ENCODE measurements around the gene ADCY5.

ADCY5 gene

GRCh38 chr3:123392368-123392767 is 56.5 kb downstream of the ADCY5 start:
- TF ChIP-seq CTCF (IDR thresholded peaks at IDR 0.05; ENCODE audit: low read depth, low read length): no peak

GRCh38 chr3:123390865-123391600 is 57.9 kb downstream of the ADCY5 start:
- no peak for TF ChIP-seq CTCF (IDR thresholded peaks at IDR 0.05; ENCODE audit: low read depth, low read length)
- no peak overlapping the region for H3K4me3 ChIP-seq (ENCODE audit: low read depth, low read length)

More at GRCh38 chr3:123392368-123392767, 56.5 kb downstream of the ADCY5 start:
- H3K4me3 ChIP-seq (ENCODE audit: low read depth, low read length): no peak overlapping the region

- H3K4me3 ChIP-seq (ENCODE audit: low read depth, low read length): no peak overlapping the region
- no peak for TF ChIP-seq CTCF (IDR thresholded peaks at IDR 0.05; ENCODE audit: low read depth, low read length)
Measured at GRCh38 chr3:123389628-123389918, 59.3 kb downstream of the ADCY5 start.

GRCh38 chr3:123388811-123389627 is 59.9 kb downstream of the ADCY5 start:
- H3K4me3 ChIP-seq (ENCODE audit: low read depth, low read length): no peak overlapping the region
- no peak for TF ChIP-seq CTCF (IDR thresholded peaks at IDR 0.05; ENCODE audit: low read depth, low read length)

- TF ChIP-seq CTCF (IDR thresholded peaks at IDR 0.05; ENCODE audit: low read depth, low read length): no peak
- H3K4me3 ChIP-seq (ENCODE audit: low read depth, low read length): no peak overlapping the region
Measured at GRCh38 chr3:123388042-123388441, 60.8 kb downstream of the ADCY5 start.

DNA sequence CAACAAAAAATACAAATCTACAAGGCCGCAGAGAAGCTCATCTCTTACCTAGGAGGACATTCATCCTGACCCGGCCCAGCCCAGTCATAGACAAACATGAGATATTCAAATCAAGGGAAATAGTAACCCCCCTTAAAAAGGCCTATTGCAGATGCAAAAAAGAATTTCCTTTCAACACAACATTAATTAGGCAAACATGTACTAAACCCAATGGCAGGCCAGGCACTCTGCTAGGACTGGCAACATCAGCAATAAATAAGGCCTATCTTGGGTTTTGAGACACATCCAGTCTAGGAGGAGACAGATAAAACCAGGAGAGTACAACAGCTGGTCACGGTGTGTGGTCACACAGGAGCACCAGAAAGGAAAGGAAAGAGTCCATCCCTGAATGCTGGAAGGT is 61.4 kb downstream of the ADCY5 start:
- no peak overlapping the region for H3K4me3 ChIP-seq (ENCODE audit: low read depth, low read length)
- TF ChIP-seq CTCF (IDR thresholded peaks at IDR 0.05; ENCODE audit: low read depth, low read length): no peak

GRCh38 chr3:123386477-123387040 is 62.3 kb downstream of the ADCY5 start:
- H3K4me3 ChIP-seq (ENCODE audit: low read depth, low read length): no peak overlapping the region
- TF ChIP-seq CTCF (IDR thresholded peaks at IDR 0.05; ENCODE audit: low read depth, low read length): no peak
